Esophagus muscularis mucosa (tissue), 4 donors: Measurements from ENCODE around the gene S100Z. TPM values are rescaled to one million over a fixed set of nuclear protein-coding genes. Genes with fewer than 3 reads are reported as not detected.

Experiments used
- DNase-seq: peaks from one replicate; pipeline ENCODE4 v3.0.0-alpha.2; 2017; ENCODE audit errors: extremely low spot score
- H3K27ac ChIP-seq, 4 donors: fragments of 200-600 bp; sonication (generic); replicated peaks in 1 of 4; 1 replicate in 3 of 4; 2 replicates in 1 of 4; pipeline ENCODE4 v1.5.1; 2016 to 2019; ENCODE audit warnings: mild to moderate bottlenecking in 1 of 4
- H3K27me3 ChIP-seq, 4 donors: fragments of 200-600 bp; sonication (generic); one replicate each; pipeline versions ENCODE4 v1.5.1 to v1.6.0; 2016 to 2019
- H3K36me3 ChIP-seq, 4 donors: fragments of 200-600 bp; sonication (generic); one replicate each; pipeline ENCODE4 v1.5.1; 2016 to 2019
- H3K4me1 ChIP-seq, 4 donors: fragments of 200-600 bp; sonication (generic); one replicate each; pipeline ENCODE4 v1.5.1; 2016 to 2019
- H3K4me3 ChIP-seq, 4 donors: fragments of 200-600 bp; sonication (generic); 1 replicate in 2 of 4; 2 replicates in 2 of 4; pipeline ENCODE4 v1.5.1; 2016 to 2019; ENCODE audit warnings: mild to moderate bottlenecking in 4 of 4, moderate library complexity in 1 of 4
- H3K9me3 ChIP-seq, 4 donors: fragments of 200-600 bp; sonication (generic); 1 replicate in 3 of 4; 2 replicates in 1 of 4; pipeline ENCODE4 v1.5.1; 2016 to 2019
- EP300 ChIP-seq: sonication (generic); formaldehyde crosslinking; IDR thresholded peaks from one replicate; pipeline ENCODE4 v1.6.1; 2017; ENCODE audit warnings: antibody characterized with exemption
- POLR2A ChIP-seq: fragments of 450-650 bp; IDR thresholded peaks from one replicate; pipeline ENCODE4 v1.6.1; 2017; ENCODE audit warnings: antibody characterized with exemption, moderate library complexity, mild to moderate bottlenecking, low read depth
- POLR2AphosphoS5 ChIP-seq, 2 donors: sonication (generic); formaldehyde crosslinking; IDR thresholded peaks; one replicate each; pipeline ENCODE4 v1.6.1; 2017; ENCODE audit warnings: antibody characterized with exemption in 2 of 2
- WGBS: methylation state at CpG from one replicate; pipeline ENCODE4 v1.1.5; 2018; 5-methylcytosine and 5-hydroxymethylcytosine counted together
- intact Hi-C: fragments of 100-400 bp; cut with DNase I; formaldehyde crosslinking; loops from one replicate; pipeline ENCODE4 v1.15.1; 2023
- total RNA-seq, 4 donors: library from RNA; depleted of rRNA; stranded (reverse); fragments of >200 nt; gene quantifications; one replicate each; pipeline versions ENCODE4 v1.1.0 to v1.2.1, GENCODE V29; 2016
- TF ChIP-seq, protein P1 (sequence below), 3 experiments: fragments of 200-600 bp in 2 of 3; fragments of 450-650 bp in 1 of 3; sonication (generic) in 2 of 3; IDR thresholded peaks; one replicate each; pipeline ENCODE4 v1.5.1; 2017 to 2019; ENCODE audit warnings: antibody characterized with exemption in 3 of 3, mild to moderate bottlenecking in 2 of 3, moderate library complexity in 1 of 3

Gene S100Z
- total RNA-seq, 4 donors from 2014 or later = not detected

DNA sequence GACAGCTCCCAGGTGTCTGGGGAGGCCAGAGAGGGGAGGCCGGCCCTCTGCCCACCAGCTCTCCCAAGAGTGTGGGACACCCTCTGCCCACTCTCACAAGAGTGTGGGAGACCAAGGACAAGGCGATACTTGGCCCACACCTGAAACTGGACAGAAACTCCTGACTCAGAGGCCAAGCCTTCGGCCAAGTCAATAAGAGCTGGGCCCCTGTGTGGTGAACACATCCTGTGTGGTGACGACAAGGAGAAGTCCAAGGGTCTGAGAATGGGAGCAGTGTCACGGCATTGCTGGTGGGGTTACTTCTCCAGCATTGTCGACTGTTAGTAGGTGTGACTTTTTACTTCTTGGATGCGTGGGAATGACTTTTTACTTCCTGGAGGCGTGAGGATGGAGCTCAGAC lies 45.5 kb upstream of the S100Z start:
- 93% methylated on average over 7 of the region's 8 CpGs for WGBS
- TF ChIP-seq POLR2AphosphoS5 (IDR thresholded peaks at IDR 0.05) (no peak), POLR2A (no peak), EP300 (no peak)
- TF ChIP-seq, protein P1, sequence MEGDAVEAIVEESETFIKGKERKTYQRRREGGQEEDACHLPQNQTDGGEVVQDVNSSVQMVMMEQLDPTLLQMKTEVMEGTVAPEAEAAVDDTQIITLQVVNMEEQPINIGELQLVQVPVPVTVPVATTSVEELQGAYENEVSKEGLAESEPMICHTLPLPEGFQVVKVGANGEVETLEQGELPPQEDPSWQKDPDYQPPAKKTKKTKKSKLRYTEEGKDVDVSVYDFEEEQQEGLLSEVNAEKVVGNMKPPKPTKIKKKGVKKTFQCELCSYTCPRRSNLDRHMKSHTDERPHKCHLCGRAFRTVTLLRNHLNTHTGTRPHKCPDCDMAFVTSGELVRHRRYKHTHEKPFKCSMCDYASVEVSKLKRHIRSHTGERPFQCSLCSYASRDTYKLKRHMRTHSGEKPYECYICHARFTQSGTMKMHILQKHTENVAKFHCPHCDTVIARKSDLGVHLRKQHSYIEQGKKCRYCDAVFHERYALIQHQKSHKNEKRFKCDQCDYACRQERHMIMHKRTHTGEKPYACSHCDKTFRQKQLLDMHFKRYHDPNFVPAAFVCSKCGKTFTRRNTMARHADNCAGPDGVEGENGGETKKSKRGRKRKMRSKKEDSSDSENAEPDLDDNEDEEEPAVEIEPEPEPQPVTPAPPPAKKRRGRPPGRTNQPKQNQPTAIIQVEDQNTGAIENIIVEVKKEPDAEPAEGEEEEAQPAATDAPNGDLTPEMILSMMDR (IDR thresholded peaks at IDR 0.05) = no peak
- peaks cover 0 to 3% (median 0%) of the 10 kb centered on the region in 4 donors for H3K27me3 ChIP-seq

DNA sequence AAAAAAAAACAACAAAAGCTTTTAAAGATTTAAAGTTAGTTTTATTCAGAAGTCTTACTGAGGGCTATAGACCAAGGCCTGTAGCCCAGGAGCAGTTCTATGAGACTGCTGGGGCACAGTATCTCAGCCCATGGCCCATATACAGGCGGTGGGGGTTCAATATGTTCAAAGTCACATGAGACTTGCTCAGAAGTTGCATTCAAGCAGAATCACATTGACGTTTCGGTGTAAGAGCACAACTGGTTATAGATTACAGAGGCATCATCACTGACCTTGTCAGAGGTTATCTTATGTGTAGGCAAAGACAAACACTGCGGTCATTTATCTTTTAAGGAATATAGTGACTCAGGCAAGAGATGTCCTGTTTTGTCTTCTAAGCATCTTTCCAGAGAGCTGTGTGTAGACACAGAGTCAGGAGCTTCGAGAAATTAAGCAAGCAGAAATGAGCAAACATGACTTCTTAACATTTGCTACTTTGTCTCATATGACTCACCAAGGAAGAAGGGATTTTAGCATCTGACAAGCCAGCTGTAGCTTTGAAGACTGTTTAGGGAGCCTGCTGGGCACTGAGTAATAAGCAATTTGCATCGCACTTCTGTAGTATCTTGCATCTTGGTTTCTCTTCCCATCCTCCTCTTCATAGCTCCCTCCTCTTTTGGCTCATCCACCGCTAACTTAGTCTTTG lies 43.9 kb upstream of the S100Z start:
- TF ChIP-seq, protein P1 (IDR thresholded peaks at IDR 0.05) = no peak
- TF ChIP-seq POLR2A (no peak), EP300 (no peak), POLR2AphosphoS5 (IDR thresholded peaks at IDR 0.05) (no peak)
- WGBS = 69% methylated on average over 7 of the region's 7 CpGs
- peaks cover 0 to 5% (median 0%) of the 10 kb centered on the region in 4 donors for H3K4me1 ChIP-seq

More for the DNA sequence above, 45.5 kb upstream of the S100Z start:
- Histone ChIP-seq H3K27ac (no peak overlapping the region), H3K9me3 (no peaks in the 10 kb centered on the region), H3K4me1 (peaks cover 0 to 5% (median 0%) of the 10 kb centered on the region in 4 donors), H3K4me3 (no peak overlapping the region), H3K36me3 (no peaks in the 10 kb centered on the region)
- no peak for DNase-seq
- intact Hi-C loops = no loop called here

DNA sequence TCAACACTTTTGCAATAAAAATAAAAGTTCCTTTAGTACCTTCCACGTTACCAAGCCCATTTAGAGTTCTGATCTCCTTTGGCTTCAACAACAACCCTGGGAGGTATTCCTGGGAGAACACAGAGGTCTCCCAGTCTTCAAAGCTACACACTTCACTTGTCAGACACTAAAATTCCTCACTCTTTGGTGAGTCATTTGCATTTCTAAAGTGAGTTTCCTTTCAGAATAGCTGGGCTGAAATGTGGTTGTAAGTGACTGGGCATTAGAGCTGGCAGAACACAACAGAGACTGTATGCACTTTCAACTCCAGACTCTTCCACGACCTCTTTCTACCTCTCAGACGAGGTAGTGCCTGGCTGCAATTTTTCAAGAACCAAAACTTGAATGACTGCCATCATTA lies 42.5 kb upstream of the S100Z start:
- no peak overlapping the region for H3K27ac ChIP-seq
- H3K4me3 ChIP-seq = no peak overlapping the region
- no peaks in the 10 kb centered on the region for H3K9me3 ChIP-seq
- no peak for DNase-seq
- intact Hi-C loops = no loop called here
- no peaks in the 10 kb centered on the region for H3K4me1 ChIP-seq
- no peak for TF ChIP-seq POLR2A
- no peak for TF ChIP-seq POLR2AphosphoS5 (IDR thresholded peaks at IDR 0.05)
- TF ChIP-seq, protein P1 (IDR thresholded peaks at IDR 0.05) = no peak
- TF ChIP-seq EP300 = no peak
- peaks cover 0 to 3% (median 0%) of the 10 kb centered on the region in 4 donors for H3K27me3 ChIP-seq
- 69% methylated on average over 3 of the region's 3 CpGs for WGBS
- no peaks in the 10 kb centered on the region for H3K36me3 ChIP-seq

More for the DNA sequence above, 43.9 kb upstream of the S100Z start:
- H3K4me3 ChIP-seq = no peak overlapping the region
- H3K27me3 ChIP-seq = peaks cover 0 to 3% (median 0%) of the 10 kb centered on the region in 4 donors
- no peaks in the 10 kb centered on the region for H3K9me3 ChIP-seq
- no peak overlapping the region for H3K27ac ChIP-seq
- intact Hi-C loops = no loop called here
- DNase-seq = no peak
- no peaks in the 10 kb centered on the region for H3K36me3 ChIP-seq

DNA sequence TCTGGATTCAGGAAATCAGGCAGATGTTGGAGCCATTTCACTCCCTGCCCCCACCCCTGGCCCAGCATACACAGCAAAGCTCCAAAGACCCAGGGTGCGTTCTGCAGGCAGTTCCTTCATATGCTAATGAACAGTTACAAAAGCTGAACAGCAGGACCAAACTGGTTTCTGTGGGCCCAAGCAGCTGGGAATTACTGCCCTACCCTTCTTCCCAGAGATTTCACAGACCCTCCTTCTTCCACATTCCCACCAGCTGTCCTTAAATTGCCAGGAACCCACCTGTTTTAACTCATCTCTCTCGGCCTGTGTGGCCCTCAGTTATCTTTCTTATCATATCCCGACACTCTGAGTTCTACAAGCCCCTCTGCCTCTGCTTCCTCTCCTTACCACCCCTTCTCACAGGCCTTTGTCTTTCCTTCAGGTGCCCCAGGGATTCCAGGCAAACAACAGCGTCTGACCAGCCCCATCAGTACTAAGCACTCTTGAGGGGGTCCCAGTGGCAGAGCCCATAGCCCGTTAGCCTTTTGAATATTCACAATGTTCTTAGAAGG lies 41.6 kb upstream of the S100Z start:
- Histone ChIP-seq H3K27me3 (peaks cover 0 to 3% (median 0%) of the 10 kb centered on the region in 4 donors), H3K36me3 (no peaks in the 10 kb centered on the region), H3K9me3 (no peaks in the 10 kb centered on the region), H3K27ac (no peak overlapping the region), H3K4me3 (no peak overlapping the region), H3K4me1 (no peaks in the 10 kb centered on the region)
- TF ChIP-seq, protein P1 (IDR thresholded peaks at IDR 0.05) = no peak
- no peak for TF ChIP-seq EP300
- no peak for TF ChIP-seq POLR2A
- TF ChIP-seq POLR2AphosphoS5 (IDR thresholded peaks at IDR 0.05) = no peak
- WGBS = 73% methylated on average over 5 of the region's 5 CpGs
- no peak for DNase-seq
- intact Hi-C loops = no loop called here
